MM.1S (cell line): ENCODE results near the gene AKAP3.

Experiments
- DNase-seq: peaks from one replicate; pipeline ENCODE4 v3.0.0-alpha.2; 2015
- H2AFZ ChIP-seq: fragments of 300-600 bp; sonication (generic); 2 replicates; pipeline ENCODE4 v1.6.0; 2016; ENCODE audit warnings: antibody characterized with exemption, low read length
- H3F3A ChIP-seq: fragments of 300-600 bp; sonication (generic); 2 replicates; pipeline ENCODE4 v1.6.1; 2016; ENCODE audit warnings: mild to moderate bottlenecking, antibody characterized with exemption, low read length, moderate library complexity, mixed read lengths; ENCODE audit not compliant: insufficient read depth
- H3K27ac ChIP-seq: fragments of 300-600 bp; sonication (generic); 2 replicates; pipeline ENCODE4 v1.5.1; 2016; ENCODE audit warnings: mild to moderate bottlenecking, low read length
- H3K27me3 ChIP-seq: fragments of 300-600 bp; sonication (generic); replicated peaks from 2 replicates; pipeline ENCODE4 v1.6.0; 2016; ENCODE audit warnings: low read length; ENCODE audit not compliant: insufficient read depth
- H3K36me3 ChIP-seq: fragments of 300-600 bp; sonication (generic); replicated peaks from 2 replicates; pipeline ENCODE4 v1.6.1; 2016; ENCODE audit warnings: mild to moderate bottlenecking, low read length, mixed read lengths; ENCODE audit not compliant: insufficient read depth
- H3K4me1 ChIP-seq: fragments of 300-600 bp; sonication (generic); 2 replicates; pipeline ENCODE4 v1.6.1; 2016; ENCODE audit warnings: low read length, mixed read lengths
- H3K4me2 ChIP-seq: fragments of 300-600 bp; sonication (generic); 2 replicates; pipeline ENCODE4 v1.6.0; 2016; ENCODE audit warnings: low read depth, low read length
- H3K4me3 ChIP-seq: fragments of 300-600 bp; sonication (generic); 2 replicates; pipeline ENCODE4 v1.5.1; 2016; ENCODE audit warnings: low read length, mixed read lengths
- H3K79me2 ChIP-seq: fragments of 300-600 bp; sonication (generic); 2 replicates; pipeline ENCODE4 v1.6.1; 2016; ENCODE audit warnings: mixed run types, low read length, mixed read lengths
- H3K9ac ChIP-seq: fragments of 300-600 bp; sonication (generic); 2 replicates; pipeline ENCODE4 v1.6.1; 2016; ENCODE audit warnings: low read length, mixed read lengths
- H3K9me2 ChIP-seq: fragments of 300-600 bp; sonication (generic); replicated peaks from 2 replicates; pipeline ENCODE4 v1.6.1; 2016; ENCODE audit warnings: mild to moderate bottlenecking, low read length, mixed read lengths; ENCODE audit not compliant: insufficient read depth
- H3K9me3 ChIP-seq: fragments of 300-600 bp; sonication (generic); replicated peaks from 2 replicates; pipeline ENCODE4 v1.6.1; 2016; ENCODE audit warnings: mild to moderate bottlenecking, low read length, mixed read lengths; ENCODE audit not compliant: insufficient read depth
- H4K20me1 ChIP-seq: fragments of 300-600 bp; sonication (generic); 2 replicates; pipeline ENCODE4 v1.6.1; 2016; ENCODE audit warnings: mild to moderate bottlenecking, low read length, moderate library complexity, mixed read lengths; ENCODE audit not compliant: insufficient read depth
- EZH2 ChIP-seq: fragments of 300-600 bp; sonication (generic); optimal IDR thresholded peaks from 2 replicates; pipeline ENCODE3; 2017; ENCODE audit warnings: low read depth, mild to moderate bottlenecking, antibody characterized with exemption, low read length, mixed read lengths
- EZH2phosphoT487 ChIP-seq: fragments of 300-600 bp; sonication (generic); IDR thresholded peaks from 2 replicates; pipeline ENCODE4 v1.6.1; 2018; ENCODE audit warnings: antibody characterized with exemption, low read length
- TF ChIP-seq, protein P1 (sequence below): fragments of 300-600 bp; sonication (generic); IDR thresholded peaks from 2 replicates; pipeline ENCODE4 v1.5.1; 2016; ENCODE audit warnings: antibody characterized with exemption, low read length, mixed read lengths

AKAP3 gene

DNA sequence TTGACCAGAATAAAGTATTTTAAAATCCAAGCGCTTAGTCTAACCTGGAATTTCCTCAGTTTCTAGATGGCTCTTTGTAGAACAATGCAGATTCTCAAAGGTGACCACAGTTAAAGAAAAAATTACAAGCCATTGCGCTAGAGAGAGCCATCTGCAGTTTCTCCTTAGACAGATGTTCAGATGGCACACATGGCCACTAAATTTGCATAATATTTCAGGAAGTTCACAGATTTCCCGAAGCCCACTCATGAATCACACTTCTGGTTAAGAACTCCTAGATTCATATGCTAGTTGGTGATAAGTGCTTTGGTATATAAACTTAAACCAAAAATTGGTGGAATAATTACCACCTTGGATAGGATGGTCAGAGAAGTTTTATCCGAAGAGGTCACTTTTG is 749 bp downstream of the AKAP3 start:
- no peaks in the 10 kb centered on the region for H3K27me3 ChIP-seq
- peaks cover 18% of the 10 kb centered on the region; the same call in 1 of the 2 replicates for H3F3A ChIP-seq
- peak overlapping the region; percentile 78 for H2AFZ ChIP-seq
- H3K36me3 ChIP-seq: no peaks in the 10 kb centered on the region
- peaks cover 40% of the 10 kb centered on the region for H3K79me2 ChIP-seq
- H3K4me1 ChIP-seq: peaks cover 24% of the 10 kb centered on the region
- peak overlapping the region; percentile 54; the same call in 1 of the 2 replicates for H3K27ac ChIP-seq
- peak; percentile 66 for DNase-seq
- H3K9ac ChIP-seq: peak overlapping the region; percentile 81
- H3K9me3 ChIP-seq: no peaks in the 10 kb centered on the region
- H3K4me2 ChIP-seq: peak overlapping the region; percentile 74
- peak overlapping the region; percentile 80 for H3K4me3 ChIP-seq
- no peaks in the 10 kb centered on the region for H3K9me2 ChIP-seq
- H4K20me1 ChIP-seq: no peaks in the 10 kb centered on the region
- no peak for TF ChIP-seq EZH2phosphoT487
- TF ChIP-seq, protein P1, sequence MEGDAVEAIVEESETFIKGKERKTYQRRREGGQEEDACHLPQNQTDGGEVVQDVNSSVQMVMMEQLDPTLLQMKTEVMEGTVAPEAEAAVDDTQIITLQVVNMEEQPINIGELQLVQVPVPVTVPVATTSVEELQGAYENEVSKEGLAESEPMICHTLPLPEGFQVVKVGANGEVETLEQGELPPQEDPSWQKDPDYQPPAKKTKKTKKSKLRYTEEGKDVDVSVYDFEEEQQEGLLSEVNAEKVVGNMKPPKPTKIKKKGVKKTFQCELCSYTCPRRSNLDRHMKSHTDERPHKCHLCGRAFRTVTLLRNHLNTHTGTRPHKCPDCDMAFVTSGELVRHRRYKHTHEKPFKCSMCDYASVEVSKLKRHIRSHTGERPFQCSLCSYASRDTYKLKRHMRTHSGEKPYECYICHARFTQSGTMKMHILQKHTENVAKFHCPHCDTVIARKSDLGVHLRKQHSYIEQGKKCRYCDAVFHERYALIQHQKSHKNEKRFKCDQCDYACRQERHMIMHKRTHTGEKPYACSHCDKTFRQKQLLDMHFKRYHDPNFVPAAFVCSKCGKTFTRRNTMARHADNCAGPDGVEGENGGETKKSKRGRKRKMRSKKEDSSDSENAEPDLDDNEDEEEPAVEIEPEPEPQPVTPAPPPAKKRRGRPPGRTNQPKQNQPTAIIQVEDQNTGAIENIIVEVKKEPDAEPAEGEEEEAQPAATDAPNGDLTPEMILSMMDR: no peak
- no peak for TF ChIP-seq EZH2

DNA sequence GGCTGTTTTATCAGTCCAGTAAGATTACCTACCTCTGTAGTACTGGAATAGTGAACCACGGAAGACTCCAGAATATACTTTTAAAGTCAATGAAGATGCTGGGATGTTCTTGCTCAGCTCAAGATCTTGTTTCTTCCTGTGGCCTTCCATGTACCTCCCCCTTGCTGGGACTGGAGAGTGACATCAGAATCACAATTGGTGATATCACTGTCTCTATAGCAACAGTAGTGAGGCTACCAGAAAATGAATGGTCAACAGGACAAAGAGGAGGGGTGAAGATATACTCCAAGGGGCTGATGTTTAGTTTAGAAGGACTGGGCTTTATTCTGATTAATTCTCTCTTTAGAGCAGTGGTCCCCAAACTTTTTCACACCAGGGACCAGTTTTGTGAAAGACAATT is 3.8 kb downstream of the AKAP3 start:
- Histone ChIP-seq H3K79me2 (peaks cover 11% of the 10 kb centered on the region), H3K36me3 (no peaks in the 10 kb centered on the region), H3K4me1 (peaks cover 7% of the 10 kb centered on the region), H3K4me3 (no peak overlapping the region), H3K4me2 (no peak overlapping the region), H3K27ac (no peak overlapping the region), H3K9me2 (no peaks in the 10 kb centered on the region), H3K9ac (no peak overlapping the region), H3K27me3 (no peaks in the 10 kb centered on the region), H4K20me1 (no peaks in the 10 kb centered on the region), H2AFZ (no peak overlapping the region), H3K9me3 (no peaks in the 10 kb centered on the region), H3F3A (peaks cover 13% of the 10 kb centered on the region; the same call in 1 of the 2 replicates)
- no peak for DNase-seq
- TF ChIP-seq, protein P1: no peak
- TF ChIP-seq EZH2 (no peak), EZH2phosphoT487 (no peak)

- H3K4me2 ChIP-seq: peak overlapping the region; percentile 27; the same call in 1 of the 2 replicates
Observed at GRCh38 chr12:4643747-4644146, 5.1 kb downstream of the AKAP3 start.

More at GRCh38 chr12:4643747-4644146, 5.1 kb downstream of the AKAP3 start:
- no peaks in the 10 kb centered on the region for H3K27me3 ChIP-seq
- H2AFZ ChIP-seq: 0 out of 2 replicates have a peak overlapping the region, but pooled peaks have one; percentile 7
- H4K20me1 ChIP-seq: no peaks in the 10 kb centered on the region
- no peaks in the 10 kb centered on the region for H3K79me2 ChIP-seq
- no peak overlapping the region for H3K27ac ChIP-seq
- no peak for TF ChIP-seq EZH2
- TF ChIP-seq, protein P1: no peak
- TF ChIP-seq EZH2phosphoT487: no peak
- no peaks in the 10 kb centered on the region for H3K9me2 ChIP-seq
- H3K4me1 ChIP-seq: peaks cover 5% of the 10 kb centered on the region; the same call in 1 of the 2 replicates
- H3K36me3 ChIP-seq: no peaks in the 10 kb centered on the region
- H3K9me3 ChIP-seq: no peaks in the 10 kb centered on the region
- peak; percentile 20 for DNase-seq
- H3K9ac ChIP-seq: no peak overlapping the region
- peaks cover 13% of the 10 kb centered on the region; the same call in 1 of the 2 replicates for H3F3A ChIP-seq
- H3K4me3 ChIP-seq: no peak overlapping the region
